GM12801 (cell line): ENCODE data around the gene MED20.

Experiments
- CTCF ChIP-seq: IDR thresholded peaks from one replicate; pipeline ENCODE4 v1.5.1; 2011; ENCODE audit warnings: control low read depth; ENCODE audit not compliant: insufficient read length; ENCODE audit errors: extremely low read depth

The MED20 gene

GRCh38 chr6:41934278-41935192, 13.6 kb upstream of the MED20 start:
- no peak for TF ChIP-seq CTCF

- TF ChIP-seq CTCF: no peak
Measured at GRCh38 chr6:41932378-41932777, 11.4 kb upstream of the MED20 start.

GRCh38 chr6:41931792-41932191, 10.9 kb upstream of the MED20 start:
- TF ChIP-seq CTCF: no peak

- no peak for TF ChIP-seq CTCF
Measured at GRCh38 chr6:41929924-41930323, 9.0 kb upstream of the MED20 start.

GRCh38 chr6:41927253-41927652, 6.3 kb upstream of the MED20 start:
- TF ChIP-seq CTCF: no peak

- no peak for TF ChIP-seq CTCF
Measured at GRCh38 chr6:41922154-41922553, 1.2 kb upstream of the MED20 start.

- TF ChIP-seq CTCF: no peak
Measured at GRCh38 chr6:41921712-41921998, 716 bp upstream of the MED20 start.
